Retinal pigment epithelial cell (primary cell): ENCODE results near the gene C1QTNF1.
A peak's percentile ranks its signal among the peaks of the same experiment; 100 is the strongest.

ENCODE experiments used
- DNase-seq: peaks from one replicate; pipeline ENCODE4 v3.0.0-alpha.2; 2010; ENCODE audit warnings: low read depth
- H3K4me3 ChIP-seq: 2 replicates; pipeline ENCODE4 v1.5.1; 2011; ENCODE audit warnings: mild to moderate bottlenecking, low read length, control low read depth, moderate library complexity
- CTCF ChIP-seq: conservative IDR thresholded peaks from 2 replicates; pipeline ENCODE4 v1.5.1; 2011; ENCODE audit warnings: low read depth, low read length, control low read depth, inconsistent platforms

The C1QTNF1 gene

GRCh38 chr17:79038545-79039135, 14.7 kb downstream of the C1QTNF1 start:
- H3K4me3 ChIP-seq: no peak overlapping the region
- DNase-seq: no peak

GRCh38 chr17:79039171-79039570, 15.2 kb downstream of the C1QTNF1 start:
- TF ChIP-seq CTCF: no peak
- no peak overlapping the region for H3K4me3 ChIP-seq
- DNase-seq: no peak

More at GRCh38 chr17:79038545-79039135, 14.7 kb downstream of the C1QTNF1 start:
- TF ChIP-seq CTCF: no peak

GRCh38 chr17:79039886-79040285, 15.9 kb downstream of the C1QTNF1 start:
- DNase-seq: no peak
- TF ChIP-seq CTCF: no peak
- no peak overlapping the region for H3K4me3 ChIP-seq

GRCh38 chr17:79041041-79041570, 17.1 kb downstream of the C1QTNF1 start:
- no peak for DNase-seq
- no peak for TF ChIP-seq CTCF
- H3K4me3 ChIP-seq: no peak overlapping the region

GRCh38 chr17:79041723-79042420, 17.9 kb downstream of the C1QTNF1 start:
- TF ChIP-seq CTCF: no peak
- DNase-seq: no peak
- no peak overlapping the region for H3K4me3 ChIP-seq

- no peak for DNase-seq
Measured at GRCh38 chr17:79042421-79043190, 18.6 kb downstream of the C1QTNF1 start.

More at GRCh38 chr17:79042421-79043190, 18.6 kb downstream of the C1QTNF1 start:
- H3K4me3 ChIP-seq: no peak overlapping the region
- TF ChIP-seq CTCF: peak; percentile 96
